ENCODE results near the gene RASA1. TPM values are rescaled to one million over a fixed set of nuclear protein-coding genes. Genes with fewer than 3 reads are reported as not detected.
A peak's percentile ranks its signal among the peaks of the same experiment; 100 is the strongest.

Gene RASA1
- total RNA-seq, 2 experiments from 2014 or later = 17.0 to 21.1 TPM

- ATAC-seq (ENCODE audit: low read depth) (no peak), DNase-seq (no peak)
- Mint-ChIP-seq H3K27ac (no peak overlapping the region), H3K36me3 (peaks cover 34% of the 10 kb centered on the region), H3K4me3 (no peak overlapping the region), H3K27me3 (no peaks in the 10 kb centered on the region), H3K9me3 (peaks cover 2% of the 10 kb centered on the region), H3K4me1 (peaks cover 2% of the 10 kb centered on the region)
- POLR2A ChIA-PET = no interaction called here
Observed at GRCh38 chr5:87354496-87354895, 86.8 kb downstream of the RASA1 start.

- DNase-seq (no peak), ATAC-seq (ENCODE audit: low read depth) (no peak)
- Mint-ChIP-seq H3K9me3 (peaks cover 2% of the 10 kb centered on the region), H3K27me3 (no peaks in the 10 kb centered on the region), H3K36me3 (peaks cover 37% of the 10 kb centered on the region), H3K4me1 (peaks cover 4% of the 10 kb centered on the region), H3K27ac (no peak overlapping the region), H3K4me3 (no peak overlapping the region)
- POLR2A ChIA-PET = no interaction called here
Observed at GRCh38 chr5:87359106-87359505, 91.4 kb downstream of the RASA1 start.

- POLR2A ChIA-PET = no interaction called here
- Mint-ChIP-seq H3K27ac (no peak overlapping the region), H3K36me3 (peaks cover 36% of the 10 kb centered on the region), H3K4me3 (no peak overlapping the region), H3K4me1 (peaks cover 10% of the 10 kb centered on the region), H3K9me3 (peaks cover 2% of the 10 kb centered on the region), H3K27me3 (no peaks in the 10 kb centered on the region)
- ATAC-seq (ENCODE audit: low read depth) = no peak
- no peak for DNase-seq
Observed at GRCh38 chr5:87360132-87360531, 92.4 kb downstream of the RASA1 start.

GRCh38 chr5:87361031-87361445 lies 93.4 kb downstream of the RASA1 start:
- ATAC-seq (ENCODE audit: low read depth) (no peak), DNase-seq (no peak)
- Mint-ChIP-seq H3K4me1 (peaks cover 10% of the 10 kb centered on the region), H3K27ac (no peak overlapping the region), H3K36me3 (peaks cover 29% of the 10 kb centered on the region), H3K4me3 (no peak overlapping the region), H3K9me3 (no peaks in the 10 kb centered on the region), H3K27me3 (no peaks in the 10 kb centered on the region)
- POLR2A ChIA-PET = no interaction called here

- Mint-ChIP-seq H3K9me3 (no peaks in the 10 kb centered on the region), H3K36me3 (peaks cover 32% of the 10 kb centered on the region), H3K4me1 (peaks cover 10% of the 10 kb centered on the region), H3K27ac (no peak overlapping the region), H3K27me3 (no peaks in the 10 kb centered on the region), H3K4me3 (no peak overlapping the region)
- no peak for ATAC-seq (ENCODE audit: low read depth)
- POLR2A ChIA-PET = no interaction called here
- no peak for DNase-seq
Observed at GRCh38 chr5:87361536-87362213, 94.0 kb downstream of the RASA1 start.

GRCh38 chr5:87367243-87367642 lies 99.6 kb downstream of the RASA1 start:
- no peaks in the 10 kb centered on the region for H3K9me3 Mint-ChIP-seq
- no peaks in the 10 kb centered on the region for H3K27me3 Mint-ChIP-seq
- H3K27ac Mint-ChIP-seq = no peak overlapping the region
- peaks cover 26% of the 10 kb centered on the region for H3K36me3 Mint-ChIP-seq
- H3K4me1 Mint-ChIP-seq = peaks cover 7% of the 10 kb centered on the region
- H3K4me3 Mint-ChIP-seq = no peak overlapping the region
- POLR2A ChIA-PET = no interaction called here
- no peak for DNase-seq
- ATAC-seq (ENCODE audit: low read depth) = no peak

- peaks cover 6% of the 10 kb centered on the region for H3K4me1 Mint-ChIP-seq
- no peak for ATAC-seq (ENCODE audit: low read depth)
- H3K36me3 Mint-ChIP-seq = peaks cover 28% of the 10 kb centered on the region
- POLR2A ChIA-PET = no interaction called here
- no peak overlapping the region for H3K4me3 Mint-ChIP-seq
- H3K9me3 Mint-ChIP-seq = no peaks in the 10 kb centered on the region
- DNase-seq = no peak
- no peaks in the 10 kb centered on the region for H3K27me3 Mint-ChIP-seq
- no peak overlapping the region for H3K27ac Mint-ChIP-seq
Observed at GRCh38 chr5:87368601-87369000, 100.9 kb downstream of the RASA1 start.

GRCh38 chr5:87369431-87369830 lies 101.7 kb downstream of the RASA1 start:
- H3K36me3 Mint-ChIP-seq = peaks cover 26% of the 10 kb centered on the region
- POLR2A ChIA-PET = no interaction called here
- H3K9me3 Mint-ChIP-seq = no peaks in the 10 kb centered on the region
- no peak for DNase-seq
- no peak for ATAC-seq (ENCODE audit: low read depth)
- H3K27me3 Mint-ChIP-seq = no peaks in the 10 kb centered on the region
- H3K4me3 Mint-ChIP-seq = no peak overlapping the region
- no peak overlapping the region for H3K27ac Mint-ChIP-seq
- peaks cover 4% of the 10 kb centered on the region for H3K4me1 Mint-ChIP-seq

- Mint-ChIP-seq H3K4me3 (no peak overlapping the region), H3K4me1 (no peaks in the 10 kb centered on the region), H3K36me3 (peaks cover 16% of the 10 kb centered on the region), H3K27ac (no peak overlapping the region), H3K27me3 (no peaks in the 10 kb centered on the region), H3K9me3 (no peaks in the 10 kb centered on the region)
- ATAC-seq (ENCODE audit: low read depth) (no peak), DNase-seq (no peak)
- POLR2A ChIA-PET = interaction anchor here (0.6 kb wide), 1 partner anchor 38 kb away, joined by 7 read pairs; no protein-coding TSS in a partner anchor
Observed at GRCh38 chr5:87372705-87373104, 105.0 kb downstream of the RASA1 start.

- POLR2A ChIA-PET = no interaction called here
- no peaks in the 10 kb centered on the region for H3K4me1 Mint-ChIP-seq
- H3K36me3 Mint-ChIP-seq = peaks cover 18% of the 10 kb centered on the region
- H3K27me3 Mint-ChIP-seq = no peaks in the 10 kb centered on the region
- no peak for ATAC-seq (ENCODE audit: low read depth)
- no peak for DNase-seq
- no peak overlapping the region for H3K4me3 Mint-ChIP-seq
- H3K9me3 Mint-ChIP-seq = no peaks in the 10 kb centered on the region
- H3K27ac Mint-ChIP-seq = no peak overlapping the region
Observed at GRCh38 chr5:87382224-87382623, 114.5 kb downstream of the RASA1 start.

GRCh38 chr5:87383216-87383615 lies 115.5 kb downstream of the RASA1 start:
- ATAC-seq (ENCODE audit: low read depth) = no peak
- H3K27ac Mint-ChIP-seq = no peak overlapping the region

GRCh38 chr5:87385802-87386201 lies 118.1 kb downstream of the RASA1 start:
- DNase-seq (no peak), ATAC-seq (ENCODE audit: low read depth) (no peak)
- Mint-ChIP-seq H3K9me3 (no peaks in the 10 kb centered on the region), H3K4me3 (no peak overlapping the region), H3K4me1 (peaks cover 7% of the 10 kb centered on the region), H3K27ac (no peak overlapping the region), H3K36me3 (peaks cover 30% of the 10 kb centered on the region), H3K27me3 (no peaks in the 10 kb centered on the region)
- POLR2A ChIA-PET = no interaction called here

More at GRCh38 chr5:87383216-87383615, 115.5 kb downstream of the RASA1 start:
- POLR2A ChIA-PET = interaction anchor here (0.7 kb wide), 1 partner anchor 251 kb away, joined by 3 read pairs; no protein-coding TSS in a partner anchor
- Mint-ChIP-seq H3K9me3 (no peaks in the 10 kb centered on the region), H3K4me3 (no peak overlapping the region), H3K27me3 (no peaks in the 10 kb centered on the region), H3K36me3 (peaks cover 22% of the 10 kb centered on the region), H3K4me1 (no peaks in the 10 kb centered on the region)
- DNase-seq = no peak

GRCh38 chr5:87388129-87388528 lies 120.4 kb downstream of the RASA1 start:
- DNase-seq = no peak
- POLR2A ChIA-PET = no interaction called here
- peaks cover 12% of the 10 kb centered on the region for H3K4me1 Mint-ChIP-seq
- no peaks in the 10 kb centered on the region for H3K27me3 Mint-ChIP-seq
- no peaks in the 10 kb centered on the region for H3K9me3 Mint-ChIP-seq
- peaks cover 34% of the 10 kb centered on the region for H3K36me3 Mint-ChIP-seq
- no peak overlapping the region for H3K4me3 Mint-ChIP-seq
- H3K27ac Mint-ChIP-seq = no peak overlapping the region
- no peak for ATAC-seq (ENCODE audit: low read depth)

- no peak for DNase-seq
- no peaks in the 10 kb centered on the region for H3K9me3 Mint-ChIP-seq
- H3K27me3 Mint-ChIP-seq = no peaks in the 10 kb centered on the region
- H3K27ac Mint-ChIP-seq = peak overlapping the region; percentile 50
- POLR2A ChIA-PET = interaction anchor here (0.6 to 1.2 kb wide), 2 partner anchors 22 to 246 kb away, joined by 3 read pairs; no protein-coding TSS in a partner anchor
- peaks cover 12% of the 10 kb centered on the region for H3K4me1 Mint-ChIP-seq
- H3K36me3 Mint-ChIP-seq = peaks cover 31% of the 10 kb centered on the region
- no peak overlapping the region for H3K4me3 Mint-ChIP-seq
- ATAC-seq (ENCODE audit: low read depth) = no peak
Observed at GRCh38 chr5:87389296-87390034, 121.8 kb downstream of the RASA1 start.
